Gastrocnemius medialis (tissue), 4 donors: ENCODE data around the gene GULP1. TPM values are rescaled to one million over a fixed set of nuclear protein-coding genes. Genes with fewer than 3 reads are reported as not detected.

Experiments
- ATAC-seq, 2 donors: fragments of 150-250 bp; one replicate each; pipeline ENCODE4 v1.9.1; 2016
- DNase-seq, 2 donors: peaks; one replicate each; pipeline ENCODE4 v3.0.0-alpha.2; 2019
- H3K27ac ChIP-seq, 4 donors: fragments of 200-600 bp; sonication (generic); 1 replicate in 1 of 4; 2 replicates in 3 of 4; pipeline ENCODE4 v1.5.1; 2016 to 2018; ENCODE audit warnings: mild to moderate bottlenecking in 2 of 4, moderate library complexity in 1 of 4
- H3K27me3 ChIP-seq, 3 donors: fragments of 200-600 bp; sonication (generic) in 2 of 3; 1 replicate in 1 of 3; 2 replicates in 2 of 3; pipeline versions ENCODE4 v1.5.1 to v1.6.0; 2016 to 2019; ENCODE audit warnings: mild to moderate bottlenecking in 1 of 3, moderate library complexity in 1 of 3
- H3K36me3 ChIP-seq, 2 donors: fragments of 200-600 bp; sonication (generic) in 1 of 2; one replicate each; pipeline ENCODE4 v1.5.1; 2017 to 2018
- H3K4me1 ChIP-seq, 2 donors: fragments of 200-600 bp; sonication (generic) in 1 of 2; one replicate each; pipeline ENCODE4 v1.5.1; 2016 to 2017; ENCODE audit warnings: mild to moderate bottlenecking in 2 of 2
- H3K4me3 ChIP-seq, 4 donors: fragments of 200-600 bp; sonication (generic) in 3 of 4; 1 replicate in 1 of 4; 2 replicates in 3 of 4; pipeline ENCODE4 v1.5.1; 2016 to 2019; ENCODE audit warnings: mild to moderate bottlenecking in 2 of 4
- H3K9me3 ChIP-seq, 3 donors: fragments of 200-600 bp; sonication (generic) in 2 of 3; 1 replicate in 1 of 3; 2 replicates in 2 of 3; pipeline ENCODE4 v1.5.1; 2016 to 2019
- CTCF ChIP-seq, 5 experiments: fragments of 450-650 bp in 3 of 5; fragments of 200-600 bp in 2 of 5; sonication (generic) in 2 of 5; IDR thresholded peaks in 4 of 5; conservative IDR thresholded peaks in 1 of 5; 1 replicate in 4 of 5; 2 replicates in 1 of 5; pipeline ENCODE4 v1.5.1; 2016 to 2019; ENCODE audit warnings: antibody characterized with exemption in 5 of 5, mild to moderate bottlenecking in 3 of 5, moderate library complexity in 3 of 5
- POLR2A ChIP-seq, 2 donors: fragments of 450-650 bp; IDR thresholded peaks; one replicate each; pipeline ENCODE4 v1.6.1; 2017; ENCODE audit warnings: antibody characterized with exemption in 2 of 2, mild to moderate bottlenecking in 2 of 2, moderate library complexity in 2 of 2
- in situ Hi-C, 4 donors: fragments of 200-750 bp; cut with MboI; loops; one replicate each; pipeline versions ENCODE4 v1.15.0 to v1.8.0; 2017; ENCODE audit warnings: low sequenced_read_pairs in 4 of 4
- intact Hi-C: fragments of 100-400 bp; cut with DNase I; formaldehyde crosslinking; loops from one replicate; pipeline ENCODE4 v1.15.1; 2023; ENCODE audit warnings: low total_unique reads
- total RNA-seq, 4 donors: library from RNA; depleted of rRNA; stranded (reverse); fragments of >200 nt; gene quantifications; one replicate each; pipeline versions ENCODE4 v1.1.0 to v1.2.3, GENCODE V29; 2016

Gene GULP1
- total RNA-seq, 4 donors from 2014 or later: 7.3 to 16.4 (median 12.1) TPM

- H3K4me3 ChIP-seq: no peak overlapping the region
- intact Hi-C loops: no loop called here
These were observed 57.3 kb downstream of the GULP1 start for GRCh38 chr2:188349019-188349418.

GRCh38 chr2:188353282-188353681, 61.6 kb downstream of the GULP1 start:
- intact Hi-C loops: no loop called here
- Histone ChIP-seq H3K4me3 (no peak overlapping the region), H3K9me3 (no peaks in the 10 kb centered on the region), H3K27ac (no peak overlapping the region), H3K27me3 (no peaks in the 10 kb centered on the region), H3K36me3 (no peaks in the 10 kb centered on the region), H3K4me1 (peaks cover 0 to 5% of the 10 kb centered on the region in 2 donors)
- TF ChIP-seq POLR2A (IDR thresholded peaks at IDR 0.05) (no peak), CTCF (IDR thresholded peaks at IDR 0.05 in 4 of 5, conservative IDR thresholded peaks at IDR 0.05 in 1 of 5) (no peak)
- ATAC-seq (no peak), DNase-seq (no peak)
- in situ Hi-C loops: no loop called here

More at GRCh38 chr2:188349019-188349418, 57.3 kb downstream of the GULP1 start:
- Histone ChIP-seq H3K27me3 (no peaks in the 10 kb centered on the region), H3K27ac (no peak overlapping the region), H3K36me3 (no peaks in the 10 kb centered on the region), H3K4me1 (peaks cover 0 to 5% of the 10 kb centered on the region in 2 donors), H3K9me3 (no peaks in the 10 kb centered on the region)
- ATAC-seq (no peak), DNase-seq (no peak)
- TF ChIP-seq POLR2A (IDR thresholded peaks at IDR 0.05) (no peak), CTCF (IDR thresholded peaks at IDR 0.05 in 4 of 5, conservative IDR thresholded peaks at IDR 0.05 in 1 of 5) (no peak)
- in situ Hi-C loops: no loop called here

- DNase-seq: no peak
- intact Hi-C loops: no loop called here
- no peaks in the 10 kb centered on the region for H3K36me3 ChIP-seq
- no peak overlapping the region for H3K27ac ChIP-seq
- H3K4me1 ChIP-seq: no peaks in the 10 kb centered on the region
- in situ Hi-C loops: no loop called here
- H3K4me3 ChIP-seq: no peak overlapping the region
- no peaks in the 10 kb centered on the region for H3K9me3 ChIP-seq
- no peak for ATAC-seq
- no peak for TF ChIP-seq CTCF (IDR thresholded peaks at IDR 0.05 in 4 of 5, conservative IDR thresholded peaks at IDR 0.05 in 1 of 5)
- TF ChIP-seq POLR2A (IDR thresholded peaks at IDR 0.05): no peak
- no peaks in the 10 kb centered on the region for H3K27me3 ChIP-seq
These were observed 69.0 kb downstream of the GULP1 start for GRCh38 chr2:188360485-188361263.

GRCh38 chr2:188364033-188364630, 72.5 kb downstream of the GULP1 start:
- in situ Hi-C loops (no loop called here), intact Hi-C loops (no loop called here)
- H3K27me3 ChIP-seq: no peaks in the 10 kb centered on the region
- H3K4me1 ChIP-seq: no peaks in the 10 kb centered on the region
- DNase-seq (no peak), ATAC-seq (no peak)
- no peak overlapping the region for H3K27ac ChIP-seq
- H3K36me3 ChIP-seq: no peaks in the 10 kb centered on the region
- H3K4me3 ChIP-seq: no peak overlapping the region
- TF ChIP-seq CTCF (IDR thresholded peaks at IDR 0.05 in 4 of 5, conservative IDR thresholded peaks at IDR 0.05 in 1 of 5): no peak
- no peak for TF ChIP-seq POLR2A (IDR thresholded peaks at IDR 0.05)
- no peaks in the 10 kb centered on the region for H3K9me3 ChIP-seq
